Medulla oblongata (tissue), 1 donor: Measurements from ENCODE around the gene FANCC.

Source experiments
- DNase-seq: peaks from one replicate; pipeline ENCODE4 v3.0.0-alpha.2; 2015; ENCODE audit errors: extremely low spot score

FANCC gene, protein sequence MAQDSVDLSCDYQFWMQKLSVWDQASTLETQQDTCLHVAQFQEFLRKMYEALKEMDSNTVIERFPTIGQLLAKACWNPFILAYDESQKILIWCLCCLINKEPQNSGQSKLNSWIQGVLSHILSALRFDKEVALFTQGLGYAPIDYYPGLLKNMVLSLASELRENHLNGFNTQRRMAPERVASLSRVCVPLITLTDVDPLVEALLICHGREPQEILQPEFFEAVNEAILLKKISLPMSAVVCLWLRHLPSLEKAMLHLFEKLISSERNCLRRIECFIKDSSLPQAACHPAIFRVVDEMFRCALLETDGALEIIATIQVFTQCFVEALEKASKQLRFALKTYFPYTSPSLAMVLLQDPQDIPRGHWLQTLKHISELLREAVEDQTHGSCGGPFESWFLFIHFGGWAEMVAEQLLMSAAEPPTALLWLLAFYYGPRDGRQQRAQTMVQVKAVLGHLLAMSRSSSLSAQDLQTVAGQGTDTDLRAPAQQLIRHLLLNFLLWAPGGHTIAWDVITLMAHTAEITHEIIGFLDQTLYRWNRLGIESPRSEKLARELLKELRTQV

GRCh38 chr9:95317119-95317892 lies at the start of gene FANCC:
TSS of gene FANCC (minus strand) at chr9:95317709. CDS start at chr9:95249291, 68,418 bp downstream.
- DNase-seq, result peak; percentile 90

DNA sequence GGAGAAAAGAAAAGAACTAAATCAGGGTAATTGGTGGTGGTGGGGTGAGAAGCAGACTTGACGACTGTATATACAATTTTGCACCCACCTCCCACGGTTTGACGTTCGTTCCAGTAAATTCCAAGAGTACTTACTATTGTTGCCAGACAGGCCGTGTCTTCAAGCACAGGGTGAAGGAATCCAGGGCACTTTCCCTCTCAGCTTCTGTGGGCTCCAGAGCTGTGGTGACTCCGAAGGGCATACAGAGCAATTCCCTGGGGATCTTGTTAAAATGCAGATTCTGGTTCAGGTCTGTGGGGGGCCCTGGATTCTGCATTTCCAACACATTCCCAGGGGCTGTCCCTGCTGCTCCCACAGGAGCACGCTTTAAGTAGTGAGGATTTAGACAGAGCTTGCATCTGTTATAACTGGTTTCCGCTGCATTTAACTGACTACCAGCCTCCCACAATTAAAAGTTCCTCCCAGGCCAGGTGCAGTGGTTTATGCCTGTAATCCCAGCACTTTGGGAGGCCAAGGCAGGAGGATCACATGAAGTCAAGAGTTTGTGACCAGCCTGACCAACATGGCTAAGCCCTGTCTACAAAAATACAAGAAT lies 49.3 kb upstream of the FANCC start:
- no peak for DNase-seq

- DNase-seq, result no peak
Observed at GRCh38 chr9:95365766-95366165, 48.3 kb upstream of the FANCC start.

GRCh38 chr9:95363051-95363841 lies 45.7 kb upstream of the FANCC start:
- no peak for DNase-seq

GRCh38 chr9:95360866-95361265 lies 43.4 kb upstream of the FANCC start:
- no peak for DNase-seq

DNA sequence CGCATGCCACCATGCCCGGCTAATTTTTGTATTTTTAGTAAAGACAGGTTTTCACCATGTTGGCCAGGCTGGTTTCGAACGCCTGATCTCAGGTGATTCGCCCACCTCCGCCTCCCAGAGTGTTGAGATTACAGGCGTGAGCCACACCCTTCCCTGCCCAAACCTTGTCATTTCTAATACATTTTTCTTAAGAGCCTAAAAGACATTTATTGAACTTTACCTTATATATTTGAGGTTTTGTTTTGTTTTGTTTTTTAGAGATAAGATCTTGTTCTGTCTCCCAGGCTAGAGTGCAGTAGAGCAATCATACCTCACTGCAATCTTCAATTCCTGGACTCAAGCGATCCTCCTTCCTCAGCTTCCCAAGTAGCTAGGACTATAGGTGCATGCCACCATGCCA lies 39.8 kb upstream of the FANCC start:
- no peak for DNase-seq

GRCh38 chr9:95355500-95355899 lies 38.0 kb upstream of the FANCC start:
- no peak for DNase-seq

DNA sequence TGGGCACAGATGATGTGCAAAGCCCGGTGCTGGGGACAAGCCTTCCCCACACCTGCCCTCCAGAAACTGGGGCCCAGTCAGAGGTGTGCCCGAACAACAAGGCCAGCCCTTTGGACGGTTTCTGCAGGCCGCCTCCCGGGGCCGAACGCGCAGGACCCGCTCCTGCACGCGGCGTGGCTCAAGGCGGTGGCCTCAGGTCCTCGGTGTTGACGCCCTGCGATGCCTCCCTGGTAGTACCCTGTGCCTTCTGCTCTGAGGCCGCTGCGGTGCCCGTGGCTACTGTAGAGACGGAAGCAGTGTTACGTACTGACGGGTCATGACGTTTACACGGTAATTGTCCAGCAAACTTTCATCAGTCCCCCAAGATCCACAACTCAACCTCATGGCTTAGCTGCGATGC lies 33.5 kb upstream of the FANCC start:
- DNase-seq, result no peak

GRCh38 chr9:95350266-95350665 lies 32.8 kb upstream of the FANCC start:
- DNase-seq, result no peak

- no peak for DNase-seq
Observed at GRCh38 chr9:95349091-95350038, 31.9 kb upstream of the FANCC start.

DNA sequence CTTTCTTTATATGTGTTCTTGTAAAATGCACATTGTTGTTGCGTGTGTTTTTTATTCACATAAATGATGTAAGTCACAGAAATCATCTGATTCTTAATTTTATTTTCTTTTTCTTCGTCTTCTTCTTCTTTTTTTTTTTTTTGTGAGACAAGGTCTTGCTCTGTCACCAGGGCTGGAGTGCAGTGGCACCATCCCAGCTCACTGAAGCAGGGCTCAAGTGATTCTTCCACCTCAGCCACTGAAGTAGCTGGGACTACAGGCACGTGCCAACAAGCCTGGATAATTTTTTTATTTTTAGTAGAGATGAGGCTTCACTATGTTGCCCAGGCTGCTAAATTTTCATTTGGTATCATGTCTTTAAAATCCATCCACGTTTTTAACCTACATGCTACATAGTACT lies 28.5 kb upstream of the FANCC start:
- no peak for DNase-seq

GRCh38 chr9:95344735-95345325 lies 27.3 kb upstream of the FANCC start:
- no peak for DNase-seq

GRCh38 chr9:95343725-95344287 lies 26.3 kb upstream of the FANCC start:
- no peak for DNase-seq

DNA sequence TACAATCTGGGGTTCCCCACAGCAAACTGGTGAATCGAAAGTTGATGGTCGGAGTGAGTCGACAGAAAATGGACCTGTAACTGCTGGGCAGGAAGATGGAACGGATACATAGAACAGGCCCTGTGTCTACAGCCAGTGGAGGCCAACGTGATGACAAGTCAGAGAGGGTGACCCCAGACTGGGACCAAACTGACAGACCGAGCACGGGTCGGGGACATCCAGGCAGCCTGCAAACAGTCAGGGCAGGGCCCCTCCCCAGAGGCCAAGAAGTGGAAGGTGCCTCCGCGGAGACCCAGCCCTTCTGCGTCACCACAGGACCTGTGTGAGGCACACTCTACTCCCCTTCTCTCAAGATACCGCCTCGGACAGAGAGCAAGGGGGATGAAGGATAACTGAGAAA lies 25.1 kb upstream of the FANCC start:
- no peak for DNase-seq

- DNase-seq, result peak; percentile 21
Observed at GRCh38 chr9:95341293-95341962, 23.9 kb upstream of the FANCC start.

GRCh38 chr9:95338243-95338642 lies 20.7 kb upstream of the FANCC start:
- DNase-seq, result no peak

DNA sequence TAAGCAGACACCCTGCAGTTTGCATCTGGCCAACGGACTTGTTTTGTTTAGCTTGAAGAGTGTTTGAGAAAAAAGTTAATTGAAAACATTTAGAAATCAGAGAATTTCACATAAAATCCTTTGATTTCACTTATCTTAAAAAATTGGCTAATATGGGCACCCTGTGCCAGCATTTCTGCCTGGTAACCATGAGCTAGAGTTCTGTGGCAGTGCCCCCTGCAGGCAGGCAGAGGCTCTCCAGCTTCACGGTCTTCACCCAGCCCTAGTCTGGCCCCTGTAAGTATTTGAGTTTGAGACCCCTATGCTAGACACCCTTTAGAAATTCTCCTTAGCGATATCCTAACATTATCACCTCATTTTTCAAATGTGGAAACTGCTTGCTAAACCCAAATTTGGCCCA lies 18.8 kb upstream of the FANCC start:
- no peak for DNase-seq

- no peak for DNase-seq
Observed at GRCh38 chr9:95333426-95333825, 15.9 kb upstream of the FANCC start.

- no peak for DNase-seq
Observed at GRCh38 chr9:95332860-95333259, 15.4 kb upstream of the FANCC start.
